HG03575 (cell line): ENCODE results near the gene FAM241A.
A peak's percentile ranks its signal among the peaks of the same experiment; 100 is the strongest.
"Not testable (repeated sequence)": the region's sequence is repeated elsewhere in the genome, so short reads cannot be mapped to it uniquely, and the experiment has no call there.

ENCODE experiments used
- ATAC-seq: cut with Tn5 transposase; IDR thresholded peaks from one replicate; pipeline ENCODE4 v1.9.1; 2021; ENCODE audit not compliant: unreplicated experiment, insufficient number of reproducible peaks, low FRiP score; ENCODE audit errors: extremely low read depth

FAM241A gene

GRCh38 chr4:112168719-112169500, 23.7 kb downstream of the FAM241A start:
- ATAC-seq = no peak

- ATAC-seq = no peak
These were observed 25.3 kb downstream of the FAM241A start for GRCh38 chr4:112170451-112170993.

DNA sequence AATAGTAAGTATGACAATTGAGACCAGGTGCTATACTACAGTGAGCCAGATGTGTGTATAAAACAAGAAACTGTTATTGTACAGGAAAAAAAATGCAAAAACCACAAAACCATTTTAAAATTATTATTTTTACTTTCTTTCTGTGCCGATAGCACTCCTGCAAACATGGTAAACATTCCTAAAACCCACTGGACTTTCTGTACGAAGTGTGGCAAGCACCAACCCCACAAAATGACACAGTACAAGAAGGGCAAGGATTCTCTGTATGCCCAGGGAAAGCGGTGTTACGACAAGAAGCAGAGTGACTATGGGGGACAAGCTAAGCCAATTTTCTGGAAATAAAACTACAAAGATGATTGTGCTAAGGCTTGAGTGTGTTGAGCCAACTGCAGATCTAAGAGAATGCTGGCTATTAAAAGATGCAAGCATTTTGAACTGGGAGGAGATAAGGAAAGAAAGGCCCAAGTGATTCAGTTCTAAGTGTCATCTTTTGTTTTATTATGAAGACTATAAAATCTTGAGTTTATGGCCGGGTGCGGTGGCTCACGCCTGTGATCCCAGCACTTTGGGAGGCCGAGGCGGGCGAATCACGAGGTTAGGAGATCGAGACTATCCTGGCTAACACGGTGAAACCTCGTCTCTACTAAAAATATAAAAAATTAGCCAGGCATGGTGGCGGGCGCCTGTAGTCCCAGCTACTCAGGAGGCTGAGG, 26.0 kb downstream of the FAM241A start:
- ATAC-seq = not testable (repeated sequence)

DNA sequence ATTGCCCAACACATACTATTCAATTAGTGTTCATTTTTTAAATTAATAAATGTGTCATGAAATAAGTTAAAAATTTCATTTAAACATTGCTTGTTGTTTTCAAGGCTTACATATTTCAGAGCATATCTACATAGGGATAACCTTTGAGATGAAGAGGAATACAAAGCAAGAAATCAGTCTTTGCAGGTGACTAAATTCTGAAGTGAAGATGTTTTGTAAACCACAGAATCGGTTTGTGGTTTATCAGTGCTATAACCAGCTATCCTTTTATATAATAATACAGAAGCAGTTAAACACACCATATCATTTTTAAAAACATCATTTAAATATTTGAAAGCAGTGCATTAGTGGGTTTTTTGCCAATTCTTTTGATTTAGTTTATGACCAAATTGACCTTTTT, 26.9 kb downstream of the FAM241A start:
- peak; percentile 86 for ATAC-seq

- no peak for ATAC-seq
These were observed 28.6 kb downstream of the FAM241A start for GRCh38 chr4:112173593-112174558.

- ATAC-seq = no peak
These were observed 30.6 kb downstream of the FAM241A start for GRCh38 chr4:112175840-112176239.

GRCh38 chr4:112176596-112176995, 31.3 kb downstream of the FAM241A start:
- ATAC-seq = no peak

DNA sequence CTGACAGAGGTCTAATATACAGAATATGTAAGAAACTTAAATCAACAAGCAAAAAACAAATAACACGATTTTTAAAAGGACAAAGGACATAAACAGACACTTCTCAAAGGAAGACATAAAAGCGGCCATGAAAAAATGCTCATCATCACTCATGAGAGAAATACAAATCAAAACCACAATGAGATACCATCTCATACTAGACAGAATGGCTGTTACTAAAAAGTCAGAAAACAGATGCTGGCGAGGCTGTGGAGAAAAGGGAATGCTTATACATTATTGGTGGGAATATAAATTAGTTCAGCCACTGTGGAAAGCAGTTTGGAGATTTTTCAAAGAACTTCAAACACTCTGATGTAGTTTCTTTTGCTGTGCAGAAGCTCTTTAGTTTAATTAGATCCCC, 33.5 kb downstream of the FAM241A start:
- not testable (repeated sequence) for ATAC-seq

- ATAC-seq = no peak
These were observed 36.2 kb downstream of the FAM241A start for GRCh38 chr4:112181358-112182000.

GRCh38 chr4:112182604-112183003, 37.4 kb downstream of the FAM241A start:
- no peak for ATAC-seq

DNA sequence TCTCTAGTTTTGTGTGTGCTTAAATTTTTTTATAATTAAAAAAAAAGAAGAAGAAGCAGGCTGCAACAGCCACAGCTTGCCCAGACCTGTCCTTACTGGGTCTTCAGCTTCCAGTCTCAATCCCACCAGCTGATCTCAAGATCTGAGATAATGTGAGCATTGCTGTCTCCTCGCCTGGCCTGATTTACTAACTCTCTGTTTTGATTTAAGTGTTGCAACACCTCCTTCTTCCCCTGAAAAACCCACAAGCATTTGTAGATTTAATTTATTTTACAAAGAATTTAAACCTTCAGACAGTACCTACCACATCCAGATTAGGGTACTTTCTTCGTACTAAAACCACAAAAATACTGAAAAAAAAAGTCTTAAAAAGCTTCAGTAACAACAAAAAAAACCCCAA, 38.0 kb downstream of the FAM241A start:
- ATAC-seq = no peak

- no peak for ATAC-seq
These were observed 39.2 kb downstream of the FAM241A start for GRCh38 chr4:112184438-112184837.

- ATAC-seq = no peak
These were observed 40.1 kb downstream of the FAM241A start for GRCh38 chr4:112185334-112185733.

DNA sequence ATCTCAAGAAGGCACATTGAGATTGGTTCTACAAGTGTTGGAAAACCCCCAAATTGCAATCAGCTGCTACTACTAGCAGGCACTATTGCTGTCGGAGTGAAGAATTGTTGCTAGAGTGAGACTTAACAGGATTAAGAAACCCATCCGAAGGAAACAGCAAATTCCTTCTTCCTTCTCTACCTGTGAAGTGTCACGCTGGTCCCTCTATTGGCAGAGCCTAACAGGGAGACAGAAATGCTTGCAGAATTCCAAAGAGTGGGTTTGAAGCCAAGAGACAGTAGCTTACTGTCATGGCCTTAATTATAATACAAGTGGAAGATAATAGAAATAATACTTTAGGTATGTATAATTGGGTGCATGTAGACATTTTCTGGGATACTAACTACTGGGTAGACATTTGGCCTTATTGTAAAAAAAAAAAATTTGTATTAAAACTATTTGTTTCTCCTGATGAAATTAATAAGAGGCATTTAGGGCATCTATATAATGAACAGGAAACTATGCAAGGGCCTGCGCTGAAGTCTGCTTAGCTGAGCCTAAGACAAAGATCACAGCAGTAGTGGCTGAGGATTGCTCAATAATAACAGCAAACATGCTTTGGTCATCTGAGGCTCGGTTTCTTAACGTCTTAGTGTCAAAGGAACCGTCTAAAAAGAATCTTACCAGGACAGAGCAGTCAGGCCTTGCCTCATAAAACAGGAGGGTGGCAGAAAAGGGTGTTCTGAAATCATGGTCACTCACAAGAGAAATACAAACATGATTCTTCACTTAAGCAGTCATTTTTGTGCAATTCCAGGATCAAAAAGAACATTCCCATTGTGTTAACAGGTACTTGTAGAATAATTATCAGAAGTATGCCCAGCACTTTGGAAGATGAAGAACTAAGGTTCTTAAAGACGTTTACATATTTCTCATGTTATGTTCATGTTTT, 40.8 kb downstream of the FAM241A start:
- no peak for ATAC-seq

GRCh38 chr4:112189754-112190153, 44.5 kb downstream of the FAM241A start:
- no peak for ATAC-seq

GRCh38 chr4:112190684-112191083, 45.4 kb downstream of the FAM241A start:
- no peak for ATAC-seq

DNA sequence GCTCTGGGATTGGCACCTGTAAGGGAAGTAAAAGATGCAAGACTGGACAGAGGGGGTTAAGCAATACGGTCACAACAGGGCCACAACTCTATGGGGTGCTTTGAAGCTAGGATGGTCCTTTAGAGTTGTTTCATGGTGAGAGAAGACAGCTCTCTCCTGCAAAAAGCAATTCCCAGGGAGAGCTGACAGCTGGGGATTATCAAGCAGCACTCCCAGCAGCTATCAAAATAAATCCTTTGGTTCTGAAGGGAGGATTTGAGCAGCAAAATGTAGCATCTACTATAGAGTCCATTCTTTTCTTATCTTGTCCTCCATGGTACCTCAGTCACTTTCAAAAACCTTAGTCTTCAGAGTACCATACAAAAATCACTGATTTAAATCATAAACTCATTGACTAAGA, 51.2 kb downstream of the FAM241A start:
- no peak for ATAC-seq

- no peak for ATAC-seq
These were observed 53.8 kb downstream of the FAM241A start for GRCh38 chr4:112199041-112199440.
